DMS153 (cell line): Measurements from ENCODE around the gene NTF3.

Source experiments
- DNase-seq: peaks from one replicate; lab custom pipeline; 2025; lab: John Stamatoyannopoulos, UW

NTF3 gene

GRCh38 chr12:5511256-5511643 is 79.3 kb downstream of the NTF3 start:
- no peak for DNase-seq

GRCh38 chr12:5511644-5512600 is 80.0 kb downstream of the NTF3 start:
- no peak for DNase-seq

GRCh38 chr12:5512601-5512970 is 80.7 kb downstream of the NTF3 start:
- no peak for DNase-seq

GRCh38 chr12:5513406-5513805 is 81.5 kb downstream of the NTF3 start:
- no peak for DNase-seq

- no peak for DNase-seq
These were observed 82.1 kb downstream of the NTF3 start for GRCh38 chr12:5514016-5514415.

- DNase-seq: no peak
These were observed 82.6 kb downstream of the NTF3 start for GRCh38 chr12:5514545-5514944.

- no peak for DNase-seq
These were observed 83.5 kb downstream of the NTF3 start for GRCh38 chr12:5515458-5515857.

- no peak for DNase-seq
These were observed 84.7 kb downstream of the NTF3 start for GRCh38 chr12:5516371-5517241.

GRCh38 chr12:5518584-5519365 is 86.9 kb downstream of the NTF3 start:
- no peak for DNase-seq

GRCh38 chr12:5520037-5520436 is 88.1 kb downstream of the NTF3 start:
- DNase-seq: no peak

- no peak for DNase-seq
These were observed 88.9 kb downstream of the NTF3 start for GRCh38 chr12:5520831-5521230.

GRCh38 chr12:5521456-5522325 is 89.8 kb downstream of the NTF3 start:
- DNase-seq: no peak

- DNase-seq: no peak
These were observed 90.8 kb downstream of the NTF3 start for GRCh38 chr12:5522432-5523335.

GRCh38 chr12:5523396-5524115 is 91.6 kb downstream of the NTF3 start:
- DNase-seq: no peak

GRCh38 chr12:5524116-5524768 is 92.3 kb downstream of the NTF3 start:
- no peak for DNase-seq

GRCh38 chr12:5524769-5525436 is 93.0 kb downstream of the NTF3 start:
- no peak for DNase-seq

GRCh38 chr12:5525783-5526367 is 94.0 kb downstream of the NTF3 start:
- DNase-seq: no peak

GRCh38 chr12:5533368-5533767 is 101.5 kb downstream of the NTF3 start:
- no peak for DNase-seq
